HG03571 (cell line): Measurements from ENCODE around the gene IQCC.

Experiments
- ATAC-seq: cut with Tn5 transposase; IDR thresholded peaks from one replicate; pipeline ENCODE4 v1.9.1; 2021; ENCODE audit not compliant: unreplicated experiment

IQCC gene

GRCh38 chr1:32221980-32222755 is 16.7 kb downstream of the IQCC start, which contains the start of the genes EIF3I and TMEM234:
TSS of gene EIF3I (plus strand) at chr1:32222407. CDS start at chr1:32222442, 35 bp downstream.
TSS of gene TMEM234 (minus strand) at chr1:32222353. CDS start at chr1:32222322, 31 bp downstream.
- ATAC-seq = peak; percentile 88

DNA sequence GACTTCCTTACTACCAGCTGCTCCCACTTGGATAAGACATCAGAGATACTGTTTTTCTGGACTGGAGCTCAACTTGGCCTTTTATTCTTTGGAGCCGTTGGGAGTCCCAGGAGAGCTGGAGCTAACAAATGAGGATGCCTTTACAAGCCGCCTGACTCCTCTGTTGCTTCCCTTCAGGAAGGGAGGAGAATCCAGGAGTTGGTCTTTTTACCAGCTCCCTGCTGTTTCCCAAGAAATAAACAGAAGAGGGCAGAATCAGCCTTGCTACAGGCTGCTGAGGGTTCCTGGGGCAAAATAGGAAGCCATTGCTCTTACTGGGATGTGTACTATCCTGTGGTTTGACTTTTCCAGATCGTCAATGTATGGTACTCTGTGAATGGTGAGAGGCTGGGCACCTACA is 18.2 kb downstream of the IQCC start:
- ATAC-seq = no peak

GRCh38 chr1:32224285-32224684 is 18.8 kb downstream of the IQCC start:
- no peak for ATAC-seq

GRCh38 chr1:32228771-32229170 is 23.3 kb downstream of the IQCC start:
- ATAC-seq = no peak

DNA sequence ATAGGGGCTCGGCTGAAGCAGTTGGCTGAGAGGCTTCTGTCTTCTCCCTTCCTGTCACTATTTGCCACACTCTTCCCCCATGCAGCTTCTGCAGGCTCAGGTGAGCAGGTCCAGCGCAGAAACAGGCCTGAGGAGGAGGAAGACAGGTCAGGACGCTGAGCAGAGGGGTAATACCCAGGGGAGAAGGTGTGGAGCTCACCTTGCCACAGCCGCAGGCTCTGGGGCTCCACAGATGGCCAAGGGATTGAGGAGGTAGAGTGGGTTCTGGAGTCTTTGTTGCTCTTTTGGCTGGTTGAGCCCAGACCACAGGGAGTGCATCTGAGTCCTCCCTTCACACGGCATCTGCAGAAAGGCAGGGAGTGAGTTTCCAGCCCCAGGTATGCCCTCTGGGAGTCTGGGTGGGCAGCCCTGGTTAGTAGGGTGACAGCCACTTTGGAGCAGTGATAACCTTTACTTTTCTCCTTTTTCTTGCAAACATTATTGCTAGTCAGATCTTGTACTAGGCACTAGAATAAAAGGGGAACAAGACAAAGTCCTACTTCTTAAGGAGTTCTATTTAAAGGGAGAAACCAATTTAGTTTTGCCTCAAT is 26.5 kb downstream of the IQCC start:
- ATAC-seq = no peak

DNA sequence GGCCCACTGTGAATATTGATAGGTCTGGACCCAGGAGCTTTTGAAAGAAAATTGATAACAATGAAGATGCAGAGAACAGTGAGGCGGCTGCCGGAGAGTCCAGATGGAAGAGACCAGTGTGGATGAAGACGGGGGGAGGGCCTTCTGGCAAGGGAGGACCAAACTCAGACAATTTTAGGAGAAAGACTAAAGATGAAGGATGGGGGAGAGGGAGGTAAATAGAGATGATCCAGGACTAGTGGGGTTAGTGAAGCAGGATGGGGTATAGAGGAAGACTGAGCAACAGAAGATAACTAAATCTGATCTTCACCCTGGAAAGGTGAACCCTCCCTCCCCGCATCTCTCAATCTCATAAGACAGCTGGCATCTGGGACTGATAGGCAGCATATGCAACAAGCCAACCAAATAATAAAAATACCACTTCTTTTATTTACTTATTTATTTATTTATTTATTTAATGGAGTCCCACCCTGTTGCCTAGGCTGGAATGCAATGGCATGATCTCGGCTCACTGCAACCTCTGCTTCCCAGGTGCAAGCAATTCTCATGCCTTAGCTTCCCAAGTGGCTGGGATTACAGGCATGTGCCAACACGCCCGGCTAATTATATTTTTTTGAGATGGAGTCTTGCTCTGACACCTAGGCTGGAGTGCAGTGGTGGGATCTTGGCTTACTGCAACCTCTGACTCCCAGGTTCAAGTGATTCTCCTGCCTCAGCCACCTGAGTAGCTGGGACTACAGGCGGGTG is 27.3 kb downstream of the IQCC start:
- ATAC-seq = no peak

DNA sequence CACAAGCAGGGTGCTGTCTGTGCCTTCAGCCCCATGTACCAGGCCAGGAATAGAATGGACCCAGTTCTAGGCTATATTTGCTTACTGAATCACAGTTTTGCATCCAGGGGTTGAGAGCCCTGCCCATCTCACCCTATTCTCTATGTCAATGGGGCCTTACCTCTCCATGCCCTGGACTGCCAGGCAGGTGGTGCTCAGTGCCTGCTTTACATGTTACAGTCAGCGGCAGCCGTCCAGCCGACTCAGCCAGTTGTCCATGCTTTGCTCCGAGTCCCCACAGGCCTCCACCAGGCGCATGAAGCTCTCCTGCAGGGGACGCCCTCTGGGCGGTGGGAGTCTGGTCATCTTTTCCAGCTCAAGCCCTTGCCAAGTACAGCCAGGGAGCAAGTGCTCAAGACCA is 29.3 kb downstream of the IQCC start:
- no peak for ATAC-seq

- ATAC-seq = no peak
Measured at GRCh38 chr1:32239337-32239736, 33.9 kb downstream of the IQCC start.

DNA sequence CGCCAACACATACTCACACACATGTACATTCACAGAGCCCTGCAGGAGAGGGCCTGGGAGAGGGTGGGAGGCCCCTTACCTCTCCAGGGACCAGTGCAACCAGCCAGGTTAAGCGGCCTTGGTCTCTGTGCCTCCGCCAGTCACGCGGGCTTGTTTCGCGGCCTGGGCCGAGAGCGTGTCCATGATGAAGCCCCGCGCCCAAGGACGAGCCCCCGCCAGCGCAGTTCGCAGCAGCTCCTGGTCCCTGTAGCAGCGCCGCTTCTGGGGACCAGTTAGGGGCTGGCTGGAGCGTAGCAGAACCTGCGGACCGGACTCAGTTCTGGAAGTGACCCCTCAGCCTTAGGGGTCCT is 34.3 kb downstream of the IQCC start:
- ATAC-seq = no peak

GRCh38 chr1:32240140-32240951 is 34.9 kb downstream of the IQCC start:
- no peak for ATAC-seq

GRCh38 chr1:32241001-32241763 is 35.7 kb downstream of the IQCC start:
- no peak for ATAC-seq

DNA sequence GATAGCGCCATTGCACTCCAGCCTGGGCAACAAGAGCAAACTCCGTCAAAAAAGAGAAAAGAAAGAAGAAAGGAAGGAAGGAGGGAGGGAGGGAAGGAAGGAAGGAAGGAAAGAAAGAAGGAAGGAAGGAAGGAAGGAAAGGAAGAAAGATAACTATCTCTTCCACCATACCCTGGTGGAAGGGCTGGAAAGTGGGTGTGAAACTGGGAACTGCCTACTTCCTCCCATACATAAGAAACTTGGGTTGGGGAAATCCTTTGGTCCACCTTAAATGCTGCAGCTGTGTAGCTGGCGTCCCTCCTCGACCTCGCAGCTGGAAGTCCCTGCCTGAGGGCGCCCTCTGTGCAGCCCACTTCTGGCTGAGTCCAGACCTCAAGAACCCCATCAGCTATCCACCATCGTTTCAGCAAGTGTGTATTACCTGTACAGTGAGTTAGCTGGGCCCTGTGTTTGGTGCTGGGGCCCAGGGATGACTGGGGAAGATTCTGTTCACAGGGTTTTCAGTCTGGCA is 36.9 kb downstream of the IQCC start:
- ATAC-seq = no peak

DNA sequence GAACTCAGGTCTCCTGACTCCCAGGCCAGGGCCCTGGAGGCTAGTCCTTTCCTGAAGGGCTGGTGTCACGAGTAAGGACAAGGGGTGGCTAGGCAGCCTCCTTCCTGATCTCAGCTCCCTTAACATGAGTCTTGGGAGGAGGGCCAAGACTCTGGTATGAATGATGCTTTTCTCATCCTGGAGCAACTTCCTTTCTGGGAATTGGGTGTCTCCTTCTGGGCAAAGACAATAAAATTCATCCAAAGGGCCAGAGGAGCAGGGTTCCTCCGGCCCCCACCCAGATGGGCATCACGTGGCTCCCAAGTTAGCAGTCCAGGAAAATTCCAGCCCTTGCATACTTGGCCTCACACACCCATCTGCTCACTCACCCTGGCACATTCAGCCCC is 41.4 kb downstream of the IQCC start, which contains the start of gene FAM167B:
Gene FAM167B (plus strand): TSS at position 335 of the 386 bp plus-strand sequence. CDS start 200 bp downstream, outside the sequence.
- ATAC-seq = no peak

- ATAC-seq = no peak
Measured at GRCh38 chr1:32247452-32247851, 42.0 kb downstream of the IQCC start.

DNA sequence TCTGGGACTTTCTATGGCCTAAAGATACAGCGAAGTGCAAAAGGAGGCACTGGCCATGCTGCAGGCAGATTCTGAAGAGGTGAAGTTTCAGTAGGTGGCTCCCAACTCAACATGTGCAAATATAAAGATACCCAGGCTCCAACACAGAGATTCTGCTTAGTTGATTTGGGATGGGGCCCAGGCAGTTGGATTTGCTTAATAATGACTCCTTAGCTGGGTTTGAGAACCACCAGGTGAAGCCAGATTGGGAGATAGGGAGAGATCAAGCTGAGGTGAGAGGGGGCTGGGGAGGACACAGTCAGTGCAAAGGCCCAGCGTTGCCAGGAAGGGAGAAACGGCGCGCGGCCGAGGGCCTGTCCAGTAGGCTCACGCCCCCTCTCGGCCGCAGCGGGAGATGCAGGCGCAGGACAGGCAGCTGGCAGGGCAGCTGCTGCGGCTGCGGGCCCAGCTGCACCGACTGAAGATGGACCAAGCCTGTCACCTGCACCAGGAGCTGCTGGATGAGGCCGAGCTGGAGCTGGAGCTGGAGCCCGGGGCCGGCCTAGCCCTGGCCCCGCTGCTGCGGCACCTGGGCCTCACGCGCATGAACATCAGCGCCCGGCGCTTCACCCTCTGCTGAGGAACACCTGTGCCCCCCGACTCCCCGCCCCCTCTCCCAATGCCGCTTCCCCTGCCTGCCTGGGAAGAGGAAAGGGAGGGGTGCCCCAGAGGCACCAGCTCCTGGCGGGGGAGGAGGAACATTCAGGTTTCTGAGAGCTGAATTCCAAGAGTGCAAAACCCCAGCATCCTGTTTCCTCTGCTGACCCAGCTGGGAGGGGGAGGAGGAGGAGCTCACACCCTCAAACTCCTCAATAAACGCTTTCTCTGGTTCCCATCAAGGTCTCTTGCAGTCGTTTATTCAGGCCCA is 42.8 kb downstream of the IQCC start:
- no peak for ATAC-seq

- ATAC-seq = peak; percentile 40
Measured at GRCh38 chr1:32249831-32250525, 44.5 kb downstream of the IQCC start.

DNA sequence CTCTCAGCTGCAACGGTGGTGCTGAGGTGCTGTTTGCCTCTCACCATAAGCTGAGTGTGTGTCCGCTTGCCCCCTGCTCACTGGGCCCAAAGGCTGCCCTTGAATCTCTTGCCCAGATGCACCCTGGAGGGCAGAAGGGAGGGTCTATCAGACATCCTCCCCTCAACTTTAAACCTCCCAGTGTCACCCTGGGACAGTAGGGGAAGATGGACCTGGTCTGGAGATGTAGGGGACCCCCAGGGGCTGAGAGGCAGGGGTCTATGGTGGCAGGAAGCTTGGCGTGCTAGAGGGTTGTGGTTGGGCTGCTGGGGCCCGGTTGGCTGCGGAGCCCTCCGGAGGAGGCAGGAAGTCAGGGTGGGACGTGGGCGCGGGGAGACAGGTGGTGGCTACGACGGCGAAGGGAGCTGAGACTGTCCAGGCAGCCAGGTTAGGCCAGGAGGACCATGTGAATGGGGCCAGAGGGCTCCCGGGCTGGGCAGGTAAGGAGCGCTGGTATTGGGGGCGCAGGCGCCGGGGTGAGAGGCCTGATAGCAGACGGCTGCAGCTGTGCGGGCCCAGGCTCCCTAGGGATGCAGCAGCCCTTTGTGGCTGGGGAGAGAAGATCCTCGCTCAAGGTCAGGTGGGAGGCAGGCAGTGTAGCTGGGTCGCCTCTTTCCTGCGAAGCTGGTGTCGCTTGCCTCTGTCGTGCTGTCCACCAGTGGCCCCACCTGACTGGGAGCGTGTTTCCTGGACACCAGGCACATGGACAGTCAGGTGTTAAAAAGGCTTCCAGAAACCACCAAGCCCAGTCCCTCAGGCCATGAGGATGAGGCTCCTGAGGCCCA is 45.6 kb downstream of the IQCC start, which contains the start of gene LCK:
Gene LCK (plus strand): TSS at position 373 of the 824 bp plus-strand sequence. CDS start 23,065 bp downstream, outside the sequence.
- no peak for ATAC-seq
